Activated T-helper 17 cell treated with anti-CD3 and anti-CD28 coated beads, Interleukin-2, amount 50 U/mL, for 72 hours (primary cell): Measurements from ENCODE around the gene GPC3. TPM values are rescaled to one million over a fixed set of nuclear protein-coding genes. Genes with fewer than 3 reads are reported as not detected.
A peak's percentile ranks its signal among the peaks of the same experiment; 100 is the strongest.

Experiments used
- ATAC-seq: fragments of 150-1000 bp; cut with Tn5 transposase; replicated peaks from 2 replicates; pipeline ENCODE4 v1.10.0; 2021; ENCODE audit warnings: mild to moderate bottlenecking, moderate library complexity
- H3K27ac Mint-ChIP-seq: one replicate; pipeline ENCODE4 v1.8.0; 2022; ENCODE audit warnings: mixed read lengths
- H3K27me3 Mint-ChIP-seq: one replicate; pipeline ENCODE4 v1.8.0; 2022; ENCODE audit warnings: mixed read lengths
- H3K36me3 Mint-ChIP-seq: one replicate; pipeline ENCODE4 v1.8.0; 2022; ENCODE audit warnings: low read depth, mild to moderate bottlenecking, mixed read lengths
- H3K4me1 Mint-ChIP-seq: one replicate; pipeline ENCODE4 v1.8.0; 2022; ENCODE audit warnings: mixed read lengths
- H3K4me3 Mint-ChIP-seq: one replicate; pipeline ENCODE4 v1.8.0; 2022; ENCODE audit warnings: mild to moderate bottlenecking, mixed read lengths
- H3K9me3 Mint-ChIP-seq: one replicate; pipeline ENCODE4 v1.8.0; 2022; ENCODE audit warnings: mixed read lengths
- total RNA-seq, 2 donors: library from RNA; stranded (reverse); gene quantifications; one replicate each; pipeline ENCODE4 v1.2.3, GENCODE V29; 2022

GPC3 gene
- total RNA-seq, 2 donors from 2014 or later, result 0.15 TPM; not detected in 1

DNA sequence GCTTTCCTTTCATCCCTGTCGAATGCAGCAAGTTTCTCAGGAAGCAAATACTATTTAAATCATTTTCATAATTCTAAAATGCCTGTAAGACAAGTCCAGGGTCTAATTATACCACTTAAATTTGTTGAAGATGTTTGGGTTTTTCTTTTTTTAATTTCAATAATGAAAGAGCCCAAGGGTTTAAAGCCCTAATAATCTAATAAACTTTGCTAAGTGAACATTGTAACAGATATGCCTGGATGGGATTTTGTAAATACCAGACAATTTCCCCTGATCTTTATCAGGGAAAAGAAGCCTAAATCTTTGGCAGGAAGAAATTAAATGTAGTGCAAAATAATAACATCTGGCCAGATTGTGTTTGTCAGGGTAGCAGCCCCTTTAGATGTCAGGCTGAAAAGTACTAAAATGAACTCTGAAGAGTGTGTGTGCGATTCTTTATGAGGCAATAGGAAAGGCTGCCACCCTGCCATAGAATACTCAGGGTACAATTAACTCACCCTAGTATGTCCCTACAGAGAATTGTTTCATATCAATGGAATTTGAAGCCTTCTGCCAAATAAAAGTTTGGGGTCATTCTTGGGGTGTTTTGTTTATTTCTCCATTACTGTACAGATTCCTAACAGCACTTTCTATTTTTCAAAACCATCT lies 45.6 kb downstream of the GPC3 start:
- Mint-ChIP-seq H3K4me3 (no peak overlapping the region), H3K27ac (no peak overlapping the region), H3K27me3 (no peaks in the 10 kb centered on the region), H3K36me3 (no peaks in the 10 kb centered on the region), H3K4me1 (no peaks in the 10 kb centered on the region), H3K9me3 (no peaks in the 10 kb centered on the region)
- ATAC-seq, result no peak

DNA sequence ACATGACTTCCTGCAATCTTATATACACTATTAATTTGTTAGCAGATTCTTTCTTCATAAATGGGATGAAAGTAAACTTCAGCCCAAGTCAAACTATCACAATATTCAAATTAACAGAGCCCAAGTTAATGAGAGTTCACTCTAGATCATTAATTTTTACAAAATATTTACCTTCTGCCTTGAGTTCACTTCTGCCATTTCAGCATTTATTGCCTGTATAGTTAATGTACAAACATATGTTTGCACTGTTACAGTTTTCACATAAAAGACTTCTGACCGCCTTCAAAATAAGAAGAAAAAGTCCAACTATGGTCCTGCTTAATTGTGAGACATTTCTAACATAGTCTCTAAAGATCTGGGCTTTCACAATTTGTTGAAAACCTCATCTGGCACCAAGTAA lies 46.9 kb downstream of the GPC3 start:
- Mint-ChIP-seq H3K27me3 (no peaks in the 10 kb centered on the region), H3K27ac (no peak overlapping the region), H3K36me3 (no peaks in the 10 kb centered on the region), H3K9me3 (no peaks in the 10 kb centered on the region), H3K4me3 (no peak overlapping the region), H3K4me1 (no peaks in the 10 kb centered on the region)
- no peak for ATAC-seq

DNA sequence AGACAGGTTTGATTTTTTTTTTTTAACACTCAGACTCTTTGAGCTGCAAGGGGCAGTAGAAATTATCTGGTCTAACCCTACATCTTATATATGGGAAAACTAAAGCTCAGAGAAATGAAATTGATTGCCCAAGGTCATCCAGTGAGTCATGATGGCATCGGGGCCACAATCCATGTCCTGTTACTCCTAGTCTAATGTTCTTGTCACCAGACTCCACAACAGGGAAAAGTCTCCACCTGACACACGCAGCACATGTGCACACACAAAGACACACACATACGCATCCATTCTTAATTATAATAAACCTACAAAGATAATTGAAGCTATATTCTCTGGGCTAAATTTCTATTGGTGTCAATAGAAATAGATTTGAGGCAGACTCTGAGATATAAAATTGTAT lies 48.4 kb downstream of the GPC3 start:
- H3K27ac Mint-ChIP-seq, result no peak overlapping the region
- ATAC-seq, result no peak
- no peak overlapping the region for H3K4me3 Mint-ChIP-seq
- no peaks in the 10 kb centered on the region for H3K9me3 Mint-ChIP-seq
- H3K4me1 Mint-ChIP-seq, result no peaks in the 10 kb centered on the region
- no peaks in the 10 kb centered on the region for H3K27me3 Mint-ChIP-seq
- no peaks in the 10 kb centered on the region for H3K36me3 Mint-ChIP-seq

DNA sequence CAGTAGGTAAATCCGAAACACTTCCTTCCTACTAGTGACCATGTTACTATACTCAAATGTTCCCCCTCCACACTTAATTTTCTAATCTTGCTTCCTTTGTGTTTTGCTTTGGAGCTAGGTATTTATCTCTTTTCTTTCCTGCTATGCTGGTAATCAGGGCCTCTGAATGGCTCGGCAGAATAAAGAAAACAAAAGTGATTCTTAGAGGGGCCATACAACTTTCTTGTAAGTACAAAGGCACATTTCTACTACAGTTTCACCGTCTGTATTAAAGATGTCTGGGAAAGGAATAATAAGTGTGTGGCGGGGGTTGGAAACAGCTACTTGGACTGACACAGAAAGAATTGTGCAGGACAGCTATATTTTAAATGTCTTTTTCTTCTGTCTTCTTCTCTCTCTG lies 50.3 kb downstream of the GPC3 start:
- no peaks in the 10 kb centered on the region for H3K36me3 Mint-ChIP-seq
- no peaks in the 10 kb centered on the region for H3K4me1 Mint-ChIP-seq
- H3K9me3 Mint-ChIP-seq, result no peaks in the 10 kb centered on the region
- H3K4me3 Mint-ChIP-seq, result no peak overlapping the region
- H3K27ac Mint-ChIP-seq, result no peak overlapping the region
- no peak for ATAC-seq
- H3K27me3 Mint-ChIP-seq, result no peaks in the 10 kb centered on the region

DNA sequence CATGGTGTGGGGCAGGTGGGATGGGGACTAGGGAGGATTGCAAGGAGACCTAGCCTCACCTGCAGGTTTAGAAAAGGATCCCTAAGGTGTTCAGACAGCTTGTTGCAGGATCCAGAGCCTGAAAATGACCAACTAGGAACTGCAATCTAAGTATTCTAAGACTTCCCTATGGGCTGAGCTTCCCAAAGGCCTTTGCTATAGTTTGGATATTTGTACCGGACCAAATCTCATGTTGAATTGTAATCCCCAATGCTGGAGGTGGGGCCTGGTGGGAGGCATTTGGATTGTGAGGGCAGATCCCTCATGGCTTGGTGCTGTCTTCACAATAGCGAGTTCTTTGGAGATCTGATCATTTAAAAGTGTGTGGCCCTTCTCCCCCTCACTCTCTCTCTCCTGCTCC lies 52.1 kb downstream of the GPC3 start:
- Mint-ChIP-seq H3K4me3 (no peak overlapping the region), H3K4me1 (no peaks in the 10 kb centered on the region), H3K36me3 (no peaks in the 10 kb centered on the region), H3K9me3 (no peaks in the 10 kb centered on the region), H3K27me3 (no peaks in the 10 kb centered on the region), H3K27ac (no peak overlapping the region)
- no peak for ATAC-seq

DNA sequence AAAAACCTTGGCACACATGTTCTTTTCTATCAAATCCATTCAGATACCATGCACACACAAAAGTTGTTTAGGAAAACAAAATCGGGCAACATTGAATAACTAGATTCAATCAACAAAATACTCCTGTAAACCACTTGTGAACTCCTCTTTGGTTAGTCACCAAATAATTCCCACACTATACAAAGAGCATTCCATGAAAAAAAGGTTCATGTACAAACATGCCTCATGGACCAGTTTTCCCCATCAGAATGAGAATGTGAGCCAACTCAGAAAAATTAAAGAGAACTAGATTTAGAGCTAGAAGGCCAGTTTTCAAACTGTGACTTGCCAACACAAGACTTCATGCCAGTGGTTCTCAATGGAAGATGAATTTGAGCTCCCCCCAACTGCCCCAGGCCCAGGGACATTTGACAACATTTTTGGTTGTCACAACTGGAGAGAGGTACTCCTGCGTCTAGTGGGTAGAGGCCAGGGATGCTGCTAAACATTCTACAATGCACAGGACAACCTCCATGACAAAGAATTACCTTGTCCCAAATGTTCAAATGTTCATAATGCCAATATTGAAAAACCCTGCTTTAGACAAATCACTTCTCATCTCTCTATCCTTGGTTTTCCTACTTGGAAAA lies 55.4 kb downstream of the GPC3 start:
- Mint-ChIP-seq H3K27ac (no peak overlapping the region), H3K9me3 (no peaks in the 10 kb centered on the region), H3K4me3 (no peak overlapping the region), H3K36me3 (no peaks in the 10 kb centered on the region), H3K27me3 (no peaks in the 10 kb centered on the region), H3K4me1 (no peaks in the 10 kb centered on the region)
- ATAC-seq, result no peak

DNA sequence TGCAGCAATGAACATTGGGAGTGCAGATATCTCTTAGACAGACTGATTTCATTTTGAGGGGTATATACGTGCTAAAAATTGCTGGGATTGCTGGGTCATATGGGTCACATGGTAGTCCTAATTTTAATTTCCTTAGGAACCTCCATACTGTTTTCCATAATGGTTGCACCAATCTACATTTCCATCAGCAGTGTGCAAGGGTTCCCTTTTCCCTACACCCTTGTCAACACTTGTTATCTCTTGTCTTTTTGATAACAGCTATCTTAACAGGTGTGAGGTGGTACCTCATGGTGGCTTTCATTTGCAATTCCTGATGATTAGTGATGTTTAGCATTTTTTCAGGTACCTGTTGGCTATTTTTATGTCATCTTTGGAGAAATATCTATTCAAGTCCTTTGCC lies 57.0 kb downstream of the GPC3 start:
- Mint-ChIP-seq H3K9me3 (no peaks in the 10 kb centered on the region), H3K36me3 (no peaks in the 10 kb centered on the region), H3K4me1 (no peaks in the 10 kb centered on the region), H3K27ac (no peak overlapping the region), H3K4me3 (no peak overlapping the region), H3K27me3 (no peaks in the 10 kb centered on the region)
- ATAC-seq, result no peak

DNA sequence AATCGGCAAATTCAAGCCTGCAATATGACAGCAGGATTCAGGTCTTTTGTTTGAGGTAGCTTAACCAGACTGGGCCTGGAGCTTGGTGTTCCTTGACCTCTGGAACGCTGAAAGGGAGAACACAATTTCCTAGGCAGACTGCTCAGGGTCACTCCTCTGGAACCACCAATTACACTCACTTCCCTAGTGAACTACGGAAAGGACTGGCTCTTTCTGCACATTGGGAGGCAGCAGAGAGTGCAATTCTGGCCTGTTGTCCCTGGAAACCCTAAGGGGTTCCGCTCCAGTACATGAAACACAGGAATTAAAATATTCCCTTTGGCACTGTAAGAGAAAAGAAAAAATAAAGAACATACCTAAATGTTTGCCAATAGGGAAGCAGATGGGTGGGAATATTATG lies 58.6 kb downstream of the GPC3 start:
- ATAC-seq, result no peak
- Mint-ChIP-seq H3K4me3 (no peak overlapping the region), H3K4me1 (peaks cover 6% of the 10 kb centered on the region), H3K27ac (no peak overlapping the region), H3K9me3 (no peaks in the 10 kb centered on the region), H3K36me3 (no peaks in the 10 kb centered on the region), H3K27me3 (no peaks in the 10 kb centered on the region)

DNA sequence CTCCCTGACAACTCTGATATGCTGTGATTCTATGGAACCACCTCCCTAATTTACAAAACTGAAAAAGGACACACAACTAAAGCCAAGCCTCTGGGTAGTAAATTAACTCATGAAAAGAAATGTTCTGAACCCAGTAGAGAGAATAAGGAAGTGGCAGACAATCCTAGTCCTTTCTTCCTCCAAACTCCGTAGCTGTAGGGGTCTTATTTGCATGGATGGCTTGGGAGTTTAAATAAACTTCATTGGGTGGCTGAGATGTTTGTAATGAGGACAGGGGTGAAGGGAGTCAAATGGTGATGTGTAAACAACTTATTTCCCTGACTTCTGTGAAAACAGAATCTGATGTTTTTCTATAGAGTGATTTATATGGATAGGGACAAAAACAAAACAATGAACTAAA lies 59.3 kb downstream of the GPC3 start:
- no peak overlapping the region for H3K4me3 Mint-ChIP-seq
- H3K36me3 Mint-ChIP-seq, result no peaks in the 10 kb centered on the region
- no peak for ATAC-seq
- H3K27ac Mint-ChIP-seq, result no peak overlapping the region
- no peaks in the 10 kb centered on the region for H3K27me3 Mint-ChIP-seq
- no peaks in the 10 kb centered on the region for H3K9me3 Mint-ChIP-seq
- H3K4me1 Mint-ChIP-seq, result peaks cover 9% of the 10 kb centered on the region

DNA sequence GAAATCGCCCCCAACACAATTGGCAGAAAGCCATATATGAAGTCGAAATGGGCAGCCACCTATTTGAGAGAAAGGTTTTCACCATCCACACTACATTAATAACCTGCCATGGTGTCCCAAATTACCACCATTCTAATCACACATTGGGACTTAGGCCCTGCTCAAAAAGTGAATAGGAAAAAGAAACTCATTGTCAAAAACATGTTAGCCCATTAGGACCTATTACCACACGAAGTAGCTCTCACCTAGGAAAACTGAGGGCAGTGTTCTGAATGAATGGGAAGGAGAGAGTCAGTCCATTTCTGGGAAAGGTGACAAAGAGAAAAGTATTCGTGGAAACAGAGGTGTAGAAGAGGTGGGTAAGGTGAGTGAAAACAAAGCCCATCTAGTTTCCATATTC lies 60.8 kb downstream of the GPC3 start:
- Mint-ChIP-seq H3K27ac (no peak overlapping the region), H3K27me3 (no peaks in the 10 kb centered on the region), H3K4me3 (no peak overlapping the region), H3K36me3 (no peaks in the 10 kb centered on the region), H3K4me1 (peaks cover 9% of the 10 kb centered on the region), H3K9me3 (no peaks in the 10 kb centered on the region)
- no peak for ATAC-seq

DNA sequence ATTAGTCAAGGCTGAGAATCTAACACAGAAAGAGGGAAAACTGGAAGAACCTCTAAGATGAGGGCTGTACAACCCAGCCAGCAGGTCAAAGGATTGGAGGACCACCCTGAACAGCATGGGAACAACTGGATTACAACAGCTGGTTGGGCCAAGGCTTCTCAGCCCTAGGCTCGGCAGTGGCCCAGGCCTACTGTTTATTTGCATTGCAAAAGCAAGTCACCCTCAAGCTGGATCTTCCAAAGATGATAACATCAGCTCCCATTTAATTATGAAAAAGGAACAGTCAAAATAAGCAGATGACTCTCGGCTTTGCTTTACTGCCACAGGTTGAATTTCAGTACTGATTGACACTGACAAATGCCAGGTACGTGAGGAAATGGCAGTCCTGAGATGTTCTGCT lies 61.8 kb downstream of the GPC3 start:
- no peaks in the 10 kb centered on the region for H3K36me3 Mint-ChIP-seq
- H3K4me1 Mint-ChIP-seq, result peaks cover 9% of the 10 kb centered on the region
- no peaks in the 10 kb centered on the region for H3K9me3 Mint-ChIP-seq
- H3K4me3 Mint-ChIP-seq, result peak overlapping the region; percentile 69
- no peak overlapping the region for H3K27ac Mint-ChIP-seq
- no peak for ATAC-seq
- no peaks in the 10 kb centered on the region for H3K27me3 Mint-ChIP-seq

DNA sequence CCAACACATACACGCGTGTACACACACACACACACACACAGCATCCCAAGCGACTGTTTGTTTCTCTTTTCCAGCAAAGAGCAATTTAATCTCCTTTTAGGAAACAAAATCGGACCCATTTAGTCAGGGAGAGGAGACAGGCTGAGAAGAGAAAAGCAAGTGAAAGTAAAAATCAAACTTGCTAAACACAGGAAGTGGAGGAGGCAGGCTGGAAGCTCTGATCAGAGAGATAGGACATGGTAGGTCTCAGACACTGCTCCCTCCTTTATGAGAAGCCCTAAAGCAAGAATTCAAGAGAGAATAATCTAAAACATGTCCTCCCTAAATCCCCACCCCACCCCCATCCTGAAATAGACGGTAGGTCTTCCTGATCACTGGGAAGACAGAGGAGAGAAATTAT lies 62.3 kb downstream of the GPC3 start:
- no peaks in the 10 kb centered on the region for H3K27me3 Mint-ChIP-seq
- ATAC-seq, result peak; percentile 55
- no peaks in the 10 kb centered on the region for H3K36me3 Mint-ChIP-seq
- H3K4me1 Mint-ChIP-seq, result peaks cover 9% of the 10 kb centered on the region
- peak overlapping the region; percentile 79 for H3K27ac Mint-ChIP-seq
- no peaks in the 10 kb centered on the region for H3K9me3 Mint-ChIP-seq
- peak overlapping the region; percentile 69 for H3K4me3 Mint-ChIP-seq

DNA sequence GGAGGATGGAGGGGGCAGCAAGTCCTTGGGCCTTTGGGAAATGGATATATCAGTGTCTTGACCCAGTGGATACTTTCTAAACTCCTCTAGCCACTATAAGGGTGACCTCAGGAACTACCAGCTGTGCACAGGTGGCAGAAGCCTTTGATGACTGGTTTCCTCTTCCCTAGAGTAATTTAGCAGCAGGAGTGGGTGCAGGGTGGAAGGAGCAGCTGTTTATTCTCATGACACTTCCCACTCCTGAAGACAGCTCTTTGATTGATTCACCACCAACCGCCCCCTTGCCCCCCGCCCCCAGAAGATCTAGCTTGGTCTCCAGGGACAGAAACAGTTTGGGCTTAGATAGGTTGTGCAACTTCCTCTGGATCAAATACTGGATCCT lies 63.0 kb downstream of the GPC3 start:
- no peaks in the 10 kb centered on the region for H3K9me3 Mint-ChIP-seq
- peak overlapping the region; percentile 79 for H3K27ac Mint-ChIP-seq
- peaks cover 9% of the 10 kb centered on the region for H3K4me1 Mint-ChIP-seq
- no peaks in the 10 kb centered on the region for H3K27me3 Mint-ChIP-seq
- H3K4me3 Mint-ChIP-seq, result peak overlapping the region; percentile 69
- no peaks in the 10 kb centered on the region for H3K36me3 Mint-ChIP-seq
- no peak for ATAC-seq

DNA sequence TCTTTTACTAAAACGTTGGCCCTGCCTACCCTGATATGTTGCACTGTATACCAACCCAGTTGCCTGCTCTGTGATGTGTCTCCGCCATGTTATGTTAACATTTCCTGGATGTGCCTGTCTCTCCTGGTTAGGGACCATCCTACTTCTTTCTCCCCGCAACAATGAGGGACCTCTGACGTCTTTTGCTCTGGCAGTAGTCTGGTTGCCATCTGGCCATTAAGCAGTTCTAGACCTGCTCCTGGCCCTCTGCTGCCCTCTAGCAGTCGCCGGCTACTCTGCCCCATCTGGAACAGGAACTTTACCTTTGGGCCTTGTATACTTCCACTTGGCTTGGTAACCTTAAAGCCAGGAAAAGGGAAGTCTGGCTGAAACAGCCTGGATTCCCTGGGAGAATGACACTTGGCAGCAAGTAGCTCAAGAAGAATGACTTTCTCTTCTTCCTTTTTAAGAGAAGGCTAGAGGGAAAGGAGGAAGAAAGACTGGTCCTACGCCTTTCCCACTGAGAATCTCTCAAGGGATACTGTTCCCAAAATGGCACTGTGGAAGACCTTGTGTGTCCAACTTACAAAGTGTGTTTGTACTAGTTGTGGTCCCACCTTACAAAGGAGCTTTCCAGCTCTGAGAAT lies 63.5 kb downstream of the GPC3 start:
- H3K9me3 Mint-ChIP-seq, result no peaks in the 10 kb centered on the region
- peak overlapping the region; percentile 69 for H3K4me3 Mint-ChIP-seq
- no peaks in the 10 kb centered on the region for H3K36me3 Mint-ChIP-seq
- peaks cover 9% of the 10 kb centered on the region for H3K4me1 Mint-ChIP-seq
- H3K27me3 Mint-ChIP-seq, result no peaks in the 10 kb centered on the region
- no peak overlapping the region for H3K27ac Mint-ChIP-seq
- ATAC-seq, result no peak

DNA sequence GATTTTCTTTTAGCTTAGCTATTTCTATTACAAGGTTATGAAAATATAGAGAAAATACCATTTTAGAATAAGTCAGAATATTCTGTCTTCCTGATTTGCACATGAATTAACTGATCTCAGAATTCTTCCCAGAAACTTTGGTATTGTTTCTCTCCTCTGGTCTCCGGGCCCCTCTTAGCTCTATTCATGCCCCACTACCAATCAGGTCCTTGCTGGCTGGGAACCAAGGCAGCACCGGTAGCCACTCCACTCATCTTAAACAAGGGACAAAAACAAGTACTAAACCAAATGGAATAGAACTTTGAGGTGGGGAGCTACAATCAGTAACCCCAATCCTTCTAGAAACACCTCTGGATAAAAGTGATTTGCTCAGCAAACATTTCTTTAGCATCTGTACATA lies 64.3 kb downstream of the GPC3 start:
- no peak overlapping the region for H3K27ac Mint-ChIP-seq
- no peaks in the 10 kb centered on the region for H3K9me3 Mint-ChIP-seq
- no peaks in the 10 kb centered on the region for H3K27me3 Mint-ChIP-seq
- no peaks in the 10 kb centered on the region for H3K36me3 Mint-ChIP-seq
- no peak for ATAC-seq
- no peak overlapping the region for H3K4me3 Mint-ChIP-seq
- peaks cover 9% of the 10 kb centered on the region for H3K4me1 Mint-ChIP-seq
